GM18951 (cell line): ENCODE measurements around the gene KLF2.
"Not testable (repeated sequence)": the region's sequence is repeated elsewhere in the genome, so short reads cannot be mapped to it uniquely, and the experiment has no call there.

ENCODE experiments used
- POLR2A ChIP-seq: IDR thresholded peaks from 4 replicates; pipeline ENCODE4 v1.6.1; 2011; ENCODE audit warnings: mild to moderate bottlenecking; ENCODE audit not compliant: insufficient read length, insufficient read depth; ENCODE audit errors: extremely low read depth
- in situ Hi-C: fragments of 300-500 bp; cut with MboI; formaldehyde crosslinking; loops from one replicate; pipeline ENCODE4 v1.12.0; 2022; ENCODE audit warnings: low sequenced_read_pairs, mixed read lengths, inconsistent platforms; ENCODE audit not compliant: unreplicated experiment

KLF2 gene

DNA sequence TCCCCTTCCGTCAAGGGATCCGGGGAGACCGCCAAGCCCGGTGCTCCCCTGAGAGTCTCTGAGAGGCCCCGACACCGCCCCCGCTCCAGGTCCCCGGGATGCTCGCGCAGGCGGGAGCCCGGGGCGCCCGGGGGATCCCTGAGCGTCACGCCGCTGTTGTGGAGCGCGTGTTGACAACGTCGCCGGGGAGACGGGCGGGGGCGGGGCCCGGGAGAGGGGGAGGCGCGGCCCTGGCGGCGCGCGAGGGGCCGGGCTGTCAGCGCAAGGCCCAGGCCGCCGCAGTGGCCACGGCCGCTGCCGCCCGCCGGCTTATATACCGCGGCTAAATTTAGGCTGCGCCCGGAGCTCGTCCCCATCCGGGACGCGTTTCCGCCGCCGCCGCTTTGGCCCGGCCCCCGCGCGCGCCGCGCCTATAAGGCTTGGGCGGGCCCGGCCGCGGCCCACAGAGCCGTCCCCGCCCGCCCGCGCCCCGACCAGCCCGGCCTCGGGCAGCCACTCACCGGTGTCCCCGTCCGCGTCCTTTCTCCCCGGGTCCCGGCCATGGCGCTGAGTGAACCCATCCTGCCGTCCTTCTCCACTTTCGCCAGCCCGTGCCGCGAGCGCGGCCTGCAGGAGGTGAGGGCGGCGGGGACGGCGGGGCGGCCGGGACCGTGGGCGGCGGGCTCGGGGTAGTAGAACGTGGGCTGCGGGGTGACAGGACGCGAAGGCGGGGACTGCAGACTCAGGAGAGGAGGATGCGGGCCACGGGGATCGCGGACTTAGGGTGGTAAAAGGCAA, at the start of gene KLF2:
Gene KLF2, plus strand, starts transcription at position 443 of the 777 bp plus-strand sequence. Its CDS starts 98 bp downstream, at position 541.
- in situ Hi-C loops, result no loop called here

DNA sequence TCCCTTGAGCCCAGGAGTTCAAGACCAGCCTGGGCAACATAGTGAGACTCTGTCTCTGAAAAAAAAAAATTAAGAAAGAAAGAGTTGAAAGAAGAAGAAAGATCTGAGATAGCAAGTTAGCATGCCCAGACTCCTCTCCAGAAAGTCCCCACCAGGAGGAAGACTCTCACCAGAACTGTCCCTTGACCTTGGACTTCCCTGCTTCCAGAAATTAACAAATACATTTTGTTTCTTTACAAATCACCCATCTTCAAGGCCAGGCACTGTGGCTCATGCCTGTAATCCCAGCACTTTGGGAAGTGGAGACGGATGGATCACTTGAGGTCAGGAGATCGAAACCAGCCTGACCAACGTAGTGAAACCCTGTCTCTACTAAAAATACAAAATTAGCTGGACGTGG, 44.3 kb upstream of the KLF2 start:
- in situ Hi-C loops, result no loop called here
- no peak for TF ChIP-seq POLR2A

More for the DNA sequence above, at the start of gene KLF2:
- TF ChIP-seq POLR2A, result peak; percentile 60

DNA sequence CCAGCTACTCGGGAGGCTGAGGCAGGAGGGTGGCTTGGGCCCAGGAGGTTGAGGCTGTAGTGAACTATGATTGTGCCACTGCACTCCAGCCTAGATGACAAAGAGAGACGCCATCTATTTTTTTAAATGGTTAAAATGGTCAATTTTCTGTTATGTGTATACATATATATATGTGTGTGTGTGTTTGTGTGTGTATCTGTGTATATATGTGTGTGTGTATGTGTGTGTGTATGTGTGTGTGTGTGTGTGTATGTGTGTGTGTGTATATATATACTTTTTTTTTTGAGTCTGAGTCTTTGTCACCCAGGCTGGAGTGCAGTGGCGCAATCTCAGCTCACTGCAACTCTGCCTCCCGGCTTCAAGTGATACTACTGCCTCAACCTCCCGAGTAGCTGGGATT, 42.9 kb upstream of the KLF2 start:
- no peak for TF ChIP-seq POLR2A
- in situ Hi-C loops, result no loop called here

DNA sequence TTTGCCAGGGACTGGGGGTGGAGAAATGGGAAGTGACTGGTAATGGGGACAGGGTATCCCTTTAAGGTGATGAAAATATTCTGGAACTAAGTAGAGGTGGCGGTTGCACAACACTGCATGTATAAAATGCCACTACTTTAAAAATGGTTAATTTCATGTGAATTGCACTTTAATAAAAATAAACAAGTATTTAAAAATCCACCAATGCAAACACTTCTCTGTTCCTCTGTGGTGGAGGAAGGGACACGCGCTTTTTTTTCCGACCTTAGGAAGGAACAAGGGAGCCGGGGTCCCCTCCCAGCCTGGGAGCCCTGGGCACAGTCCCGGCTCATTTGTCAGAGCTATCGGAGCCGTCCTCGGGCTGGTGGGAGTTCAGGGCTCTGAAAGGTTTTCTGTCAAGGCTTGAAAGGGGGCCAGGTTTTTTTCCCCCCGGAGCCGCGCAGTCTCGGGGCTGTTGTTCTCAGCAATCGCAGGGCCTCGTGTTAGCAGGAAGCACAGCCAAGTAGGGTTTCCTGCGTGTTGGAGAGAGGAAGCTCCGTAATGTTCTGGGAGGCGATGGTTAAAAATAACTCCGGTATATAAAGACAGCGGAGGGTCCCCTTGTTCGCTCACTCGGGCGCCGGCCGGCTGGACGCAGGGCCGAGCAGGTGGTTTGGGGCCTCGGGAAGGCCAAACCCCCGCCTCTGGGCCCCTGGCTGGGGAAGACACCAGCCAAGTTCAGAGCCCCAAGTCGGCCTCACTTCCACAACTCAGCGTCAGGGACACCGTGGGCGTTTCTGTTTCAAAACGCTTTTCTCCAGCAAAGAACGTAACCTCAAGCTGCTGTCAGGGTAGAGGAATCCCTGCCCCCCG, 41.2 kb upstream of the KLF2 start:
- in situ Hi-C loops, result no loop called here
- no peak for TF ChIP-seq POLR2A

DNA sequence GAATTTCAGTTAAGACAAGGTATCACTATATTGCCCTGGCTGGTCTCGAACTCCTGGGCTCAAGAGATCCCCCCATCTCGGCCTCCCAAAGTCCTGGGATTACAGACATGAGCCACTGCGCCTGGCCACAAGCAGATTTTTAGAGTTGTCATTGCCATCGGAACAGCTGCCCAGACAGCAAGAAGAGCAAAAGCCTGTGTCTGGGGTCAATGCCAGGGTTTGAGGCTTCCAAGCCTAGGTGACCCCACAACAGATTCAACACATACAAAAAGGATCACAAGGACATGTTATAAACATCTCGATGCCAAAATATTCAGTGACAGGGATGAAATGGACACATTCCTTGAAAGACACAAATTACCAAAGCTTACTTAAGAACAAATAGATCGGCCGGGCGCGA, 40.1 kb upstream of the KLF2 start:
- in situ Hi-C loops, result no loop called here
- no peak for TF ChIP-seq POLR2A

DNA sequence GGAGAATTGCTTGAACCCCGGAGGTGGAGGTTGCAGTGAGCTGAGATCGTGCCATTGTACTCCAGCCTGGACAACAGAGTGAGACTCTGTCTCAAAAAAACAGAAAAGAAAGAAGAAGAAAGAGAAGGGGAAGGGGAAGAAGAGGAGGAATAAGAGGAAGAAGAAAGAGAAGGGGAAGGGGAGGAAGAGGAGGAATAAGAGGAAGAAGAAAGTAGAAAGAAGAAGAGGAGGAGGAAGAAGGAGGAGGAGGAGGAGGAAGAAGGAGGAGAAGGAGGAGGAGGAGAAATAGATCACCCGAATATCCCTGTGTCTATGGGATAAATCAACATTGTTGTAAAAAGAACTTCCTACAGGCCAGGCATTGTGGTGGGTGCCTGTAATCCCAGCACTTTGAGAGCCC, 39.5 kb upstream of the KLF2 start:
- in situ Hi-C loops, result not testable (repeated sequence)

DNA sequence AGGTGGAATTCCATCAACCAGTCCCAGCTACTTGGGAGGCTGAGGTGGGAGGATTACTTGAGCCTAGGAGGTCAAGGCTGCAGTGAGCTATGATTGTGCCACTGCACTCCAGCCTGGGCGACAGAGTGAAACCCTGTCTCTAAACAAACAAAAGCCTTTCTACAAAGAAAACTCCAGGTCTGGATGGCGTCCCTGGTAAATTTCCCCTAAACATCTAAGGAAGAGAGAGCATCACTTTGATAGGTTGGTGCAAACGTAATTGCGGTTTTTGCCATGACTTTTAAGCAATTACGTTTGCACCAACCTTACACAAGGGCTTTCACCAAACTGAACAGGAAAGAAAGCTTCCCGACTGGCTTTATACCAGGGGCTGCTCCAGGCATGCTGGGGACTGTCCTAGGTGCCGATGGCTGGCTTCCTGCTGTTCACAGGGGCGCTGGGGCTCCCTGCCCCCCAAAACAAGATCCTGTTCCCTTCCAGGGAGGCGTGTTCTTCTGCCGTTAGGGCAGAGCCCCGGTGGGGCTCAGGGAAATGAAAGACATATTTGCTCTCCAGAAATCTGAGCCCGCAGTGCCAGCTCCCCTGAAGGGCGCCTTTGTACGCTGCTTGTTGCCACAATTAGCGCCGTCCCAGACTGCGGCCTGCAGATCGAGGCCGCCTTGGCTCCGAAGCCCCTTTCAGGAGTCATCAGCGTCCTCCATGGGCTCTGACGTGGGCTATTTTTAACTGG, 38.7 kb upstream of the KLF2 start:
- in situ Hi-C loops, result no loop called here
- no peak for TF ChIP-seq POLR2A

DNA sequence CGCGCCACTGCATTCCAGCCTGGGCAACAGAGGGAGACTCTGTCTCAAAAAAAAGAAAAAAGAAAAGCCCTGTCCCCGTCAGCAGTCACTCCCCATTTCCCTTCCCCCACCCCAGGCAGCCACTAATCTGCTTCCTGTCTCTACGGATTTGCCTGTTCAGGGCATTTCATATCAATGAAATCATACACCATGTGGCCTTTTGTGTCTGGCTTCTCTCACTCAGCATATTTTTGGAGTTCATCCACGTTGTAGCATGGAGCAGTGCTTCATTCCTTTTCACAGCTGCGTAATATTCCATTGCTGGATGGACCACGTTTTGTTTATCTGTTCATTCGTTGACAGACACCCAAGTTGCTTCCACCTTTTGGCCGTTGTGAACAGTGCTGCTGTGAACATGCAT, 36.1 kb upstream of the KLF2 start:
- in situ Hi-C loops, result no loop called here
- no peak for TF ChIP-seq POLR2A

DNA sequence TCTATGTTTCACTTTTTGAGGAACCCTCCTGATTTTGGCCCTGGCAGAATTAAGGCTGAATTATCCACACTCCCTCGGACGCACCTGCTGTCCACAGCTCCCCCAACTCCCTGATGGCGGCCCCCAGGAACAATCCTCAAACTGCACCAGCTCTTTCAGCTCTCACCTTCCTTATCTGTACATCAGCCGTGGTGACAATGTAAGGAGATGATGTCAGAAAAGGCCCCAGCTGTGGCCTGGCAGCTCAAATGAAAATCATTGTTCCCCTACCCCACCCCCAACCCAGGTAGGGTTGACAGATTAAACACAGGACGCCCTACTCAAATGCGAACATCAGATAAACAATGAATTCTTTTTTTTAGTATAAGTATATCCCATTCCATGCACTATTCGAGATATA, 35.0 kb upstream of the KLF2 start:
- in situ Hi-C loops, result no loop called here
- TF ChIP-seq POLR2A, result no peak

DNA sequence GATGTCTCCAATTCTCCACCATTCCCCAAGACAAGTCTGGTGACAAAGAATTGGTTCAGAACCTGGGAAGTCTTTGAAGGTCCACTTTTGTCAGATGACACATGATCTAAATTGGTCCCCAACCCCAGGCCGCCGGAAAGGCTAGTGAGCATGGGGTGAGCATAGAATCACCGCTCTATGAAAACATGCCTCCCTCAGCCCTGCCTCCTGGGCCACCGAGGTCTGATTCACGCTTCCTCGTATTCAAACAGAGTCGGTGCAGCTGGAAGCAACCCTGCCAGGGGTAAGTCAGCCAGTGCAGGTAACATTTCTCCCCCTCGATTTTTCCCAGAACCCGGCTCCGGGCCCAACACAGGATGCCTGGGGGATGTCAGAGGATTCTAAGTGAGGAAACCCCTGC, 33.9 kb upstream of the KLF2 start:
- in situ Hi-C loops, result no loop called here
- no peak for TF ChIP-seq POLR2A

DNA sequence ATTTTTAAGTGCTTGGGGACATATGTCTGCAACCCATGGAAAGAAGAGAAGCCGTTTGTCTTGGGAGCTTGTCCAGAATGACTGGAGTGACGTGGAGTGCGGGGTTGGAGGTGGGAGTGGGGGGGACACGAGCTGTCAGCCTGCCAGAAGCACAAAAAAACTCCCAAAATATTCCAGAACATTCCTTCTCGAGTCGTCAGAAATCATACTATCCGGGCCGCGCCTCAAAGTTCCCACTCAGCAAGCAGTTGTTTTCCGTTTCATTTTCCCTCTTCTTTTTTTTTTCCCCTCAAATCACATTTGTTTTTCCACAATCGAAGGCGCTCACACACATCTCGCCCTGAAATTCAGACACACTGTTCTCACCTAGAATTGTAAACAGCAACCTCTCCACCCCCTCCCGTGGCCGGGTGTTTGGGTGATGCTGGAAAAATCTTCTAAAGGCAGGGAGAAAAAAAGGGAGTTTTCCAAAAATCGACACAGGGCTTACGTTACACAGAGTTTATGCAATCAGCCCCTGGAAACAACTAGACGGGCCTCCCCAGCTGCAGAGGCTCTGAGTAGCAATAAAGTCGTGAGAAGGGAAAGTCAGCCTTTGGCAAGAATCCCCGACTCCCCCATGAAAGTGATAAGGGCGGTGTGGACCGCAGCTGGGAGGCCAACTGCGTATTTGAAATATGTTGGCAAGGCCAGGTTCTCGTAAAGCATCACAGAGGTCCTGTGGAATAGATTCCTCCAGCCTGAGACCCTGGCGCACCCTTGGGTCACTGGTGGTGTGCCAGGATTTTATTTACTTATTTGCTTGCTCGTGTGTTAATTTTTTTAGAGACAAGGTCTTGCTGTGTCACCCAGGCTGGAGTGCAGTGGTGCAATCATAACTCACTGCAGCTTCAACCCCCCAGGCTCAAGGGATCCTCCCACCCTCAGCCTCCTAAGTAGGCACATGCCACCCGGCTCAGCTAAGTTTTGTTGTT, 31.2 kb upstream of the KLF2 start:
- in situ Hi-C loops, result no loop called here
- no peak for TF ChIP-seq POLR2A

DNA sequence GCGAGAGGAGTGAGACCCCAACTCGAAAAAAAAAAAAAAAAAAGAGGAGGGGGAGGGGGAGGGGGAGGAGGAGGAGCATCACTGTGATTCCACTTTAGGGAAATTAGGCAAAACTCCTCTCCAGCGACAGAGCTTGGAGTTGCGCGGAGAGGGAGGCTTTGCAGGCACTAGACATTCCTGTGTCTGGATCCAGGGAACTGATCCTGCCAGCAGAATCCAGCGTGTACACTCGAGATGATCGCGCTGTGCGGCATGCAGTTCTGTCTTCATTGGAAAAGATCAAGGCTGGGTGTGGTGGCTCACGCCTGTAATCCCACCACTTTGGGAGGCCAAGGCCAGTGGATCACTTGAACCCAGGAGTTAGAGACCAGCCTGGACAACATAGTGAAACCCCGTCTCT, 29.6 kb upstream of the KLF2 start:
- no peak for TF ChIP-seq POLR2A
- in situ Hi-C loops, result no loop called here

DNA sequence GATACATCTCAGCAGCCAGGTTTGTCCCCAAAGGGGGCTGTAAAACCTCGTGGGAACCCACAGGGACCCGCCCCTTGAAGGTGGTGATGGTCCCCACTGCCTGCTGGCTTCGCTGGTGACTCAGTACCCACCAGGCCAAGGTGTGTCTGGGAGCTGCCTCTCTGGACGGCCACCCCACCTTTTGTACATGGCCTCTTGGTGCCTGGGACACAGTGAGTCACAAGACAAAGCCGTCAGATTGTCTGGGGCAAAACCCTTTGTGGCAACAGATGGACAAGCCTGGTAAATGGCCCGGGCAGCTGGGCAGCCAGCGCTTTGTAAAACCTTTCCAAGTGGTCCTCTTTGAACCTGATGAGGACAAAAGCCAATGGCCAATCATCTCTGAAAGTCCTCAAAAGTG, 27.9 kb upstream of the KLF2 start:
- in situ Hi-C loops, result no loop called here
- no peak for TF ChIP-seq POLR2A
